ENCODE results near the gene PRKCB.

GRCh38 chr16:23965137-23965733 is 129.5 kb downstream of the PRKCB start:
- TF ChIP-seq CTCF (IDR thresholded peaks at IDR 0.05): no peak
- no peak for TF ChIP-seq POLR2AphosphoS5 (IDR thresholded peaks at IDR 0.05)
- no peak for TF ChIP-seq POLR2A (IDR thresholded peaks at IDR 0.05)
- no peak for TF ChIP-seq EP300 (IDR thresholded peaks at IDR 0.05)
